ENCODE measurements around the gene HS1BP3. TPM values are rescaled to one million over a fixed set of nuclear protein-coding genes. Genes with fewer than 3 reads are reported as not detected.
A peak's percentile ranks its signal among the peaks of the same experiment; 100 is the strongest.

Gene HS1BP3
- total RNA-seq, 2 experiments from 2014 or later, result 12.8 to 12.9 TPM

DNA sequence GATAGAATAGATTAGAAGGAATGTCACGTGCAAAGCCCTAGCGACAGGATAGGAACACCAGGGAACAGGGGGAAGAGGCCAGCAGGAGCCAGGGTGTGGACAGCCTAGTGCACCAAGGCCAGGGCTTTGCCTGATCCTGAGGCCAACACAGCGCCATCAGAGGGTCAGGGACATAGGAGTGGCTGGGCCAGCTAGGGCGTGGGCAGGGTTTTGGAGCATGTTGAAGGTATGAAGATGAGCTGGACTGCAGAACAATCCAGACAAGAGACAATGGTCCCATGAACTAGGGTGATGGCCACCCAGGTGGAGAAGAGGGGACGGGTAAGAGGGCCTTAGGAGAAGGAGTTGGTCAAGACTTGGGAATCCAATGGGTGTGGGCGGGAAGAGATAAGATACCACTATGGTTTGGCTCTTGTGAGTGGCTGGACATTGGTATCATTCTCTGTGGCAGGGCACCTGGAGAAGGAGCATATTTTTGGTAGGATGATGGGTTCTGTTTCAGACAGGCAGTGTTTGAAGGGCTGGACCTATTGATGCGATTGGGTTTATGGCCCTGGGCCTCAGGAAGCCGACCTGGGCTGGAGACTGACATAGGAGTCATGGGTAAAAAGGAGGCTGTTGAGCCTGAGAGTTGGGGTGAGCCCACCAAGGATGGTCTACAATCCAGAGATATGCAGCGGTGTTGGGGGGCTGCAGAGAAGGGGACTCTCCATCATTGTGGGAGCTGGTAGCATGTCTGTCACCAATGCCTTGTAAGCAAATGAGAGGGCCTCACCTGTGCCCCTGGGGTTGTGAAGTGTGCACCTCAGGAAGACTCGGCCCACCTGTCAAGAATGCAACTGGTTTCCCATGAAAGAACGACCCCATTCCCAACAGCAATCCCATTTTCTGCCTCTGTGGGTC is 2.0 kb upstream of the HS1BP3 start:
- CTCF ChIA-PET, result interaction anchor here (1.7 to 4.4 kb wide), 3 partner anchors 8 to 74 kb away, joined by 4 to 44 read pairs (median 7); no protein-coding TSS in a partner anchor
- Mint-ChIP-seq H3K9me3 (ENCODE audit: low read depth) (no peaks in the 10 kb centered on the region), H3K4me3 (no peak overlapping the region), H3K4me1 (peaks cover 19% of the 10 kb centered on the region), H3K36me3 (no peaks in the 10 kb centered on the region), H3K27ac (no peak overlapping the region), H3K27me3 (peaks cover 16% of the 10 kb centered on the region)
- DNase-seq (no peak), ATAC-seq (no peak)

DNA sequence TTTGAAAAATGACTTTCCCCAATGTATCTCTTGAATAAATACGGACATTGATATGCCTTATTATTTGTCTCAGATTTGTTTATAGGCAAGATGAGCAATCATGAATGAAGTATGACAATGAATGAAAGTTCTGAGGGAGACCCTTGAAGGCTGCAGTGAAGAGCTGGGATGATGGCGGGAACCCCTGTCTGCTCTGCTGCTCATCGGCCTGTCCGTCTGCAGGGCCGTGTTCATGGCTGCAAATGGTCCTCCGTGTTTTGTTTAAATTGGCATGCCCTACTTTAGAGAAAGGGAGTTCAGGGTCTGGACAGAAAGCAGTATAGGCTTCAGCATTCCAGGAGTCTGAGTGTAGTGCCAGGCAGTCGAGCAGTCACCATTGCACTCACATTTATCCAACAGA is 1.2 kb upstream of the HS1BP3 start:
- Mint-ChIP-seq H3K36me3 (no peaks in the 10 kb centered on the region), H3K9me3 (ENCODE audit: low read depth) (no peaks in the 10 kb centered on the region), H3K27ac (no peak overlapping the region), H3K27me3 (peaks cover 14% of the 10 kb centered on the region), H3K4me3 (no peak overlapping the region), H3K4me1 (peaks cover 19% of the 10 kb centered on the region)
- DNase-seq (no peak), ATAC-seq (no peak)
- CTCF ChIA-PET, result interaction anchor here (1.3 to 4.4 kb wide), 12 partner anchors 9 to 311 kb away, joined by 4 to 46 read pairs (median 10); partner anchors contain the start of genes GDF7 and RHOB

- peak overlapping the region; percentile 75 for H3K4me3 Mint-ChIP-seq
- H3K27ac Mint-ChIP-seq, result peak overlapping the region; percentile 87
- peaks cover 19% of the 10 kb centered on the region for H3K4me1 Mint-ChIP-seq
- no peaks in the 10 kb centered on the region for H3K36me3 Mint-ChIP-seq
- ATAC-seq, result no peak
- peaks cover 14% of the 10 kb centered on the region for H3K27me3 Mint-ChIP-seq
- no peak for DNase-seq
- H3K9me3 Mint-ChIP-seq (ENCODE audit: low read depth), result no peaks in the 10 kb centered on the region
- CTCF ChIA-PET, result interaction anchor here (0.6 to 4.4 kb wide), 37 partner anchors 9 to 696 kb away, joined by 3 to 46 read pairs (median 6); partner anchors contain the start of genes GDF7 and RHOB
Measured at GRCh38 chr2:20651731-20652099, 817 bp upstream of the HS1BP3 start.

GRCh38 chr2:20650393-20650876 is 463 bp downstream of the HS1BP3 start:
- Mint-ChIP-seq H3K9me3 (ENCODE audit: low read depth) (no peaks in the 10 kb centered on the region), H3K36me3 (no peaks in the 10 kb centered on the region), H3K4me3 (peak overlapping the region; percentile 83), H3K27me3 (peaks cover 9% of the 10 kb centered on the region), H3K27ac (peak overlapping the region; percentile 71), H3K4me1 (peaks cover 19% of the 10 kb centered on the region)
- DNase-seq (peak; percentile 56), ATAC-seq (no peak)
- CTCF ChIA-PET, result interaction anchor here (0.9 to 4.4 kb wide), 29 partner anchors 8 to 695 kb away, joined by 3 to 46 read pairs (median 7); partner anchors contain the start of genes GDF7 and RHOB

- Mint-ChIP-seq H3K9me3 (ENCODE audit: low read depth) (no peaks in the 10 kb centered on the region), H3K4me1 (peaks cover 19% of the 10 kb centered on the region), H3K4me3 (peak overlapping the region; percentile 83), H3K27ac (peak overlapping the region; percentile 22), H3K27me3 (peaks cover 4% of the 10 kb centered on the region), H3K36me3 (no peaks in the 10 kb centered on the region)
- no peak for ATAC-seq
- CTCF ChIA-PET, result interaction anchor here (0.9 to 4.4 kb wide), 21 partner anchors 8 to 406 kb away, joined by 3 to 46 read pairs (median 9); partner anchors contain the start of genes GDF7 and RHOB
- no peak for DNase-seq
Measured at GRCh38 chr2:20649976-20650375, 922 bp downstream of the HS1BP3 start.

DNA sequence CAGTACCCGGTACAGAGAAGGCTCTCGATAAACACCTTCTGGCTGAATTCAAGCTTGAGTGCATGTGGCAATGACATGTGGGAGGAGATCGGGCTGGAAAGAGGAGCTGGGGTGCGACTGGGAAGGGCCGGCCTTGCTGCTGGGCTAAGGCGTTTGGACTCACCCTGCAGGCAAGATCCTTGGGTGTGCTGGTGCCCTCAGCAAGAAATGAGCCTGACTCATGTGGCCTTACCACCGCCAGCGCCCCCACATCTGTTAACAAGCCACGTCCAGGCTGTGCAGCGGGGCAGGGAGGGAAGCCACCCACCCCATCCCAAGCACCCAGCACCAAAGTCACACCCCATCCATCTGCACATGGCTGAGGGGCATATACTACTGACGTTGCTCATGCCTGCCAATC is 1.3 kb downstream of the HS1BP3 start:
- Mint-ChIP-seq H3K9me3 (ENCODE audit: low read depth) (no peaks in the 10 kb centered on the region), H3K27ac (no peak overlapping the region), H3K36me3 (no peaks in the 10 kb centered on the region), H3K4me3 (peak overlapping the region; percentile 83), H3K27me3 (peaks cover 2% of the 10 kb centered on the region), H3K4me1 (peaks cover 19% of the 10 kb centered on the region)
- no peak for ATAC-seq
- CTCF ChIA-PET, result interaction anchor here (1.0 to 4.4 kb wide), 11 partner anchors 12 to 405 kb away, joined by 3 to 46 read pairs (median 9); partner anchors contain the start of gene RHOB
- DNase-seq, result no peak

DNA sequence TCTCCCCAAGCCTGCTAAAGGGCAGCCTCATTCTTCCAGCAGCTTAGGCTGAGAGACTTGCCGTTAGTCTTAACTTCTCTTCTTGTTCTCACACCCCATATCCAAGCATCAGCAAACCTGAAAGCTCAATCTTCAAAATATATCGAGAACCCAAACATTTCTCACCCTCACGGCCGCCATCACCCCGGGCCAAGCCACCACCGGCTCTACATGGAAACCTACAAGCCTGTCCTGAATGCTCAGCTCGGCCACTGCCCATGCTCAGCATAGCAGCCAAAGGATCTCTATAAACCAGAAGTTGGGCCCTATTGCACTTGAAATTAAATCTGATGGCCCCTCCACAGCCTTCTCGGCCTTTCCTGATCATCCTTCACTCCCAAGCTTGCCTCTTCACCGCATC is 2.1 kb downstream of the HS1BP3 start:
- H3K27ac Mint-ChIP-seq, result no peak overlapping the region
- peaks cover 19% of the 10 kb centered on the region for H3K4me1 Mint-ChIP-seq
- CTCF ChIA-PET, result interaction anchor here (0.7 to 4.0 kb wide), 10 partner anchors 9 to 405 kb away, joined by 3 to 46 read pairs (median 5); partner anchors contain the start of gene RHOB
- H3K27me3 Mint-ChIP-seq, result no peaks in the 10 kb centered on the region
- no peak overlapping the region for H3K4me3 Mint-ChIP-seq
- peaks cover 2% of the 10 kb centered on the region for H3K36me3 Mint-ChIP-seq
- ATAC-seq (no peak), DNase-seq (no peak)
- H3K9me3 Mint-ChIP-seq (ENCODE audit: low read depth), result no peaks in the 10 kb centered on the region

- H3K27ac Mint-ChIP-seq, result no peak overlapping the region
- peaks cover 2% of the 10 kb centered on the region for H3K36me3 Mint-ChIP-seq
- H3K9me3 Mint-ChIP-seq (ENCODE audit: low read depth), result no peaks in the 10 kb centered on the region
- peaks cover 19% of the 10 kb centered on the region for H3K4me1 Mint-ChIP-seq
- CTCF ChIA-PET, result interaction anchor here (1.2 to 4.0 kb wide), 6 partner anchors 13 to 317 kb away, joined by 3 to 46 read pairs (median 10); partner anchors contain the start of gene RHOB
- ATAC-seq (no peak), DNase-seq (no peak)
- no peaks in the 10 kb centered on the region for H3K27me3 Mint-ChIP-seq
- H3K4me3 Mint-ChIP-seq, result no peak overlapping the region
Measured at GRCh38 chr2:20648206-20648605, 2.7 kb downstream of the HS1BP3 start.

- no peak overlapping the region for H3K27ac Mint-ChIP-seq
- no peaks in the 10 kb centered on the region for H3K9me3 Mint-ChIP-seq (ENCODE audit: low read depth)
- H3K27me3 Mint-ChIP-seq, result no peaks in the 10 kb centered on the region
- peaks cover 19% of the 10 kb centered on the region for H3K4me1 Mint-ChIP-seq
- DNase-seq (no peak), ATAC-seq (no peak)
- no peak overlapping the region for H3K4me3 Mint-ChIP-seq
- peaks cover 2% of the 10 kb centered on the region for H3K36me3 Mint-ChIP-seq
- CTCF ChIA-PET, result interaction anchor here (0.9 to 2.4 kb wide), 7 partner anchors 14 to 317 kb away, joined by 3 to 12 read pairs (median 7); partner anchors contain the start of gene RHOB
Measured at GRCh38 chr2:20647738-20648137, 3.2 kb downstream of the HS1BP3 start.

DNA sequence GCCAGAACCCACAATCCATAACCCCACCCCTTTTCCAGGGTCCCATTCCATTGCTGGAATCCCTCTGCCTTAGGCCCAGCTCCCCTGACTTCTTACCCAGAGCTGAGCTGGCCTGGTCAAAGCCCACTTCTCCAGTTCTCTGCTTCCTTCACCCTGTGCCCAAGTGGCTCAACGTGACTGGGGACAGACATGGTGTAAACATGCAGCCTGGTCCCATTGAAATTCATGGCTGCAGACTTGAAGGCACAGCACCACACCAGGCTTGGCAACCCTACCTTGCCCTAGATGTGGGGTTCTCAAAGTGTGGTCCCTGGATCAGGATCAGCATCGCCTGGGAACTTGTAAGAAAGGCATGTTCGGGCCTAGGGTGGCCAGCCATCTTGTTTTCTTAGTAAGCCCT is 3.7 kb downstream of the HS1BP3 start:
- CTCF ChIA-PET, result interaction anchor here (0.9 to 2.4 kb wide), 3 partner anchors 203 to 236 kb away, joined by 4 to 9 read pairs (median 6); no protein-coding TSS in a partner anchor
- H3K4me3 Mint-ChIP-seq, result no peak overlapping the region
- H3K9me3 Mint-ChIP-seq (ENCODE audit: low read depth), result no peaks in the 10 kb centered on the region
- H3K36me3 Mint-ChIP-seq, result peaks cover 2% of the 10 kb centered on the region
- no peak for DNase-seq
- peaks cover 19% of the 10 kb centered on the region for H3K4me1 Mint-ChIP-seq
- H3K27me3 Mint-ChIP-seq, result no peaks in the 10 kb centered on the region
- ATAC-seq, result no peak
- H3K27ac Mint-ChIP-seq, result no peak overlapping the region

DNA sequence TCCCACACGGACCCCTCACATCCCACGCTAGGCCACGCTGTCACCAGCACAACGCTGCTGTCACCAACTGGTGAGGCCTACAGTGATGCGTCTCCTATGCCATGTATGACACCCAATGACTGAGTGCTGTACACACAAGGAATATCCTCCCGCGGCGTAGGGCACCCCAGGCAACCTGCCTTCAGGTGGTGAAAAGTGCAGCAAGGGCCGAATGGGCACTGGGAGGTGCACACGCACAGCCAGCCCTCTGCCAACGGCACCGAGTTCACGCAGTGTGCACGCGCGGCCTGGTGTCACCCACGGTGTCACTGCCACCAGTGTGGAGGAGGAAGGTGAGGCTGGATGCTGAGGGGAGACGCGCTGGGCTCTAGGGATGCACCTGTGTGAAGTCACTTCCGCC is 4.5 kb downstream of the HS1BP3 start:
- no peak overlapping the region for H3K4me3 Mint-ChIP-seq

GRCh38 chr2:20645761-20646160 is 5.1 kb downstream of the HS1BP3 start:
- Mint-ChIP-seq H3K4me1 (peaks cover 13% of the 10 kb centered on the region), H3K4me3 (no peak overlapping the region), H3K27me3 (no peaks in the 10 kb centered on the region), H3K9me3 (ENCODE audit: low read depth) (no peaks in the 10 kb centered on the region), H3K36me3 (peaks cover 2% of the 10 kb centered on the region), H3K27ac (no peak overlapping the region)
- DNase-seq (no peak), ATAC-seq (no peak)
- CTCF ChIA-PET, result no interaction called here

More for the DNA sequence above, 4.5 kb downstream of the HS1BP3 start:
- no peak for ATAC-seq
- CTCF ChIA-PET, result no interaction called here
- Mint-ChIP-seq H3K27me3 (no peaks in the 10 kb centered on the region), H3K4me1 (peaks cover 17% of the 10 kb centered on the region), H3K36me3 (peaks cover 2% of the 10 kb centered on the region), H3K27ac (no peak overlapping the region), H3K9me3 (ENCODE audit: low read depth) (no peaks in the 10 kb centered on the region)
- DNase-seq, result no peak

GRCh38 chr2:20645301-20645701 is 5.6 kb downstream of the HS1BP3 start:
- no peaks in the 10 kb centered on the region for H3K27me3 Mint-ChIP-seq
- CTCF ChIA-PET, result no interaction called here

More at GRCh38 chr2:20645301-20645701, 5.6 kb downstream of the HS1BP3 start:
- Mint-ChIP-seq H3K36me3 (peaks cover 2% of the 10 kb centered on the region), H3K27ac (no peak overlapping the region), H3K4me1 (peaks cover 11% of the 10 kb centered on the region), H3K4me3 (no peak overlapping the region), H3K9me3 (ENCODE audit: low read depth) (no peaks in the 10 kb centered on the region)
- ATAC-seq (no peak), DNase-seq (no peak)
